GM18502 (cell line): ENCODE results near the gene SMURF1.
"Not testable (repeated sequence)": the region's sequence is repeated elsewhere in the genome, so short reads cannot be mapped to it uniquely, and the experiment has no call there.

Experiments used
- ATAC-seq: cut with Tn5 transposase; IDR thresholded peaks from one replicate; pipeline ENCODE4 v1.9.1; 2021; ENCODE audit warnings: mild to moderate bottlenecking; ENCODE audit not compliant: unreplicated experiment, poor library complexity

The SMURF1 gene

GRCh38 chr7:99143853-99144672 lies at the start of gene SMURF1:
TSS of gene SMURF1 (minus strand) at chr7:99144108. CDS start at chr7:99143780, 328 bp downstream.
- ATAC-seq: peak; percentile 78

- ATAC-seq: no peak
Measured at GRCh38 chr7:99191869-99192596, 48.1 kb upstream of the SMURF1 start.

GRCh38 chr7:99190359-99191009 lies 46.6 kb upstream of the SMURF1 start:
- no peak for ATAC-seq

- no peak for ATAC-seq
Measured at GRCh38 chr7:99189222-99189621, 45.3 kb upstream of the SMURF1 start.

- ATAC-seq: no peak
Measured at GRCh38 chr7:99188221-99188620, 44.3 kb upstream of the SMURF1 start.

- no peak for ATAC-seq
Measured at GRCh38 chr7:99184532-99185218, 40.8 kb upstream of the SMURF1 start.

GRCh38 chr7:99180067-99180650 lies 36.3 kb upstream of the SMURF1 start:
- ATAC-seq: no peak

GRCh38 chr7:99177165-99177564 lies 33.3 kb upstream of the SMURF1 start:
- ATAC-seq: no peak

GRCh38 chr7:99173787-99174186 lies 29.9 kb upstream of the SMURF1 start:
- no peak for ATAC-seq

- ATAC-seq: no peak
Measured at GRCh38 chr7:99171731-99172130, 27.8 kb upstream of the SMURF1 start.

- no peak for ATAC-seq
Measured at GRCh38 chr7:99170730-99171074, 26.8 kb upstream of the SMURF1 start.

GRCh38 chr7:99170065-99170729 lies 26.3 kb upstream of the SMURF1 start:
- ATAC-seq: no peak

- no peak for ATAC-seq
Measured at GRCh38 chr7:99167072-99167471, 23.2 kb upstream of the SMURF1 start.

- ATAC-seq: no peak
Measured at GRCh38 chr7:99165816-99166215, 21.9 kb upstream of the SMURF1 start.

- ATAC-seq: not testable (repeated sequence)
Measured at GRCh38 chr7:99163669-99164068, 19.8 kb upstream of the SMURF1 start.

- ATAC-seq: no peak
Measured at GRCh38 chr7:99156649-99157048, 12.7 kb upstream of the SMURF1 start.

GRCh38 chr7:99155211-99155610 lies 11.3 kb upstream of the SMURF1 start:
- no peak for ATAC-seq

- no peak for ATAC-seq
Measured at GRCh38 chr7:99146979-99147378, 3.1 kb upstream of the SMURF1 start.

GRCh38 chr7:99143521-99143852 lies 421 bp downstream of the SMURF1 start:
- peak; percentile 22 for ATAC-seq
